ENCODE measurements around the gene PAX4.
"Not testable (repeated sequence)": the region's sequence is repeated elsewhere in the genome, so short reads cannot be mapped to it uniquely, and the experiment has no call there.

Gene PAX4

DNA sequence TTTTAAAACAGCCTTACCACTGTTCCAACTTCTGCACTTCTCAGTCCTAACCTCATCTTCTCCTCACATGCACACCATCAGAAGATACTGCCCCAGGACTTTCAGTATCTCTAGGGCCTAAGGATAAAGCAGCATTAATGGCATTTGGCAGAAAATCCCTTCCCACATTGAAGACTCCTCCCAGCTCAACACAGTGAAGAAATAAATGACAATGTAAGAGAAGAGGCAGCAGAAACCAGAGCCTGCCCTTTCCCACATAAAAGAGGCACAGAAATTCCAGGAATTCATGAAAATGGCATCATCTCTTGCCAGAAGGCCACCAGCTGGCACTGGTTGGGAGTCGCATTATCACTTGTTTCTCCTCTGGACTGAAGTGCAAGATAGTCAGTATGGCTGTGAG lies 36.2 kb downstream of the PAX4 start:
- no peak for DNase-seq (ENCODE audit: low read depth)
- H3K4me3 ChIP-seq (ENCODE audit: low read depth, low read length) = no peak overlapping the region
- TF ChIP-seq CTCF (IDR thresholded peaks at IDR 0.05; ENCODE audit: control insufficient read depth, extremely low read depth, insufficient read depth) = no peak

GRCh38 chr7:127580612-127581011 lies 37.3 kb downstream of the PAX4 start:
- H3K4me3 ChIP-seq (ENCODE audit: low read depth, low read length) = no peak overlapping the region
- no peak for DNase-seq (ENCODE audit: low read depth)
- TF ChIP-seq CTCF (IDR thresholded peaks at IDR 0.05; ENCODE audit: control insufficient read depth, extremely low read depth, insufficient read depth) = no peak

- TF ChIP-seq CTCF (IDR thresholded peaks at IDR 0.05; ENCODE audit: control insufficient read depth, extremely low read depth, insufficient read depth) = no peak
- no peak for DNase-seq (ENCODE audit: low read depth)
- H3K4me3 ChIP-seq (ENCODE audit: low read depth, low read length) = no peak overlapping the region
Measured at GRCh38 chr7:127578711-127579275, 39.1 kb downstream of the PAX4 start.

GRCh38 chr7:127578036-127578684 lies 39.8 kb downstream of the PAX4 start:
- DNase-seq (ENCODE audit: low read depth) = no peak
- TF ChIP-seq CTCF (IDR thresholded peaks at IDR 0.05; ENCODE audit: control insufficient read depth, extremely low read depth, insufficient read depth) = peak; percentile 10; the same call in 1 of the 2 replicates
- H3K4me3 ChIP-seq (ENCODE audit: low read depth, low read length) = no peak overlapping the region

- TF ChIP-seq CTCF (IDR thresholded peaks at IDR 0.05; ENCODE audit: control insufficient read depth, extremely low read depth, insufficient read depth) = no peak
- no peak overlapping the region for H3K4me3 ChIP-seq (ENCODE audit: low read depth, low read length)
- no peak for DNase-seq (ENCODE audit: low read depth)
Measured at GRCh38 chr7:127571741-127572505, 46.0 kb downstream of the PAX4 start.

DNA sequence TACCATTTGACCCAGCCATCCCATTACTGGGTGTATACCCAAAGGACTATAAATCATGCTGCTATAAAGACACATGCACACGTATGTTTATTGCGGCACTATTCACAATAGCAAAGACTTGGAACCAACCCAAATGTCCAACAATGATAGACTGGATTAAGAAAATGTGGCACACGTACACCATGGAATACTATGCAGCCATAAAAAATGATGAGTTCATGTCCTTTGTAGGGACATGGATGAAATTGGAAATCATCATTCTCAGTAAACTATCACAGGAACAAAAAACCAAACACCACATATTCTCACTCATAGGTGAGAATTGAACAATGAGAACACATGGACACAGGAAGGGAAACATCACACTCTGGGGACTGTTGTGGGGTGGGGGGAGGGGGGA lies 49.9 kb downstream of the PAX4 start:
- not testable (repeated sequence) for DNase-seq (ENCODE audit: low read depth)

GRCh38 chr7:127566242-127566641 lies 51.7 kb downstream of the PAX4 start:
- peak; percentile 95 for DNase-seq (ENCODE audit: low read depth)
- TF ChIP-seq CTCF (IDR thresholded peaks at IDR 0.05; ENCODE audit: control insufficient read depth, extremely low read depth, insufficient read depth) = no peak
- H3K4me3 ChIP-seq (ENCODE audit: low read depth, low read length) = no peak overlapping the region

More for the DNA sequence above, 49.9 kb downstream of the PAX4 start:
- not testable (repeated sequence) for H3K4me3 ChIP-seq (ENCODE audit: low read depth, low read length)
